Neural cell (in vitro differentiated cells): ENCODE measurements around the gene CYP4B1. TPM values are rescaled to one million over a fixed set of nuclear protein-coding genes. Genes with fewer than 3 reads are reported as not detected.

Experiments
- H2AFZ ChIP-seq: fragments of 200-600, 300-800 bp; sonication (generic), shearing (Covaris generic); 2 replicates; pipeline ENCODE4 v1.6.0; 2014; ENCODE audit warnings: low read depth, mild to moderate bottlenecking, antibody characterized with exemption, low read length, moderate library complexity
- H3F3A ChIP-seq: fragments of 200-600 bp; shearing (Covaris generic); 2 replicates; pipeline ENCODE4 v1.6.1; 2016; ENCODE audit warnings: mild to moderate bottlenecking, moderate library complexity, mixed read lengths, antibody characterized with exemption, low read length; ENCODE audit not compliant: insufficient read depth, poor library complexity, severe bottlenecking
- H3K27ac ChIP-seq: fragments of 200-600, 300-800 bp; sonication (generic), shearing (Covaris generic); 2 replicates; pipeline ENCODE4 v1.5.1; 2014; ENCODE audit warnings: mild to moderate bottlenecking, low read length, moderate library complexity
- H3K27me3 ChIP-seq: fragments of 300-800, 200-600 bp; sonication (generic), shearing (Covaris generic); 2 replicates; pipeline ENCODE4 v1.6.0; 2014; ENCODE audit warnings: mild to moderate bottlenecking, low read depth, low read length, moderate library complexity; ENCODE audit not compliant: insufficient read depth
- H3K36me3 ChIP-seq: fragments of 300-800, 200-600 bp; sonication (generic), shearing (Covaris generic); 2 replicates; pipeline ENCODE4 v1.5.1; 2014; ENCODE audit warnings: mild to moderate bottlenecking, antibody characterized with exemption, low read length, moderate library complexity; ENCODE audit not compliant: insufficient read depth
- H3K4me2 ChIP-seq: fragments of 300-800, 200-600 bp; sonication (generic), shearing (Covaris generic); 2 replicates; pipeline ENCODE4 v1.6.0; 2014; ENCODE audit warnings: mild to moderate bottlenecking, low read length
- H3K4me3 ChIP-seq: fragments of 300-800, 200-600 bp; sonication (generic), shearing (Covaris generic); 2 replicates; pipeline ENCODE4 v1.5.1; 2014; ENCODE audit warnings: mild to moderate bottlenecking, low read length, moderate library complexity
- H3K79me2 ChIP-seq: fragments of 200-600 bp; shearing (Covaris generic); replicated peaks from 2 replicates; pipeline ENCODE4 v1.6.0; 2014; ENCODE audit warnings: mild to moderate bottlenecking, low read length, moderate library complexity; ENCODE audit not compliant: insufficient read depth
- H3K9ac ChIP-seq: fragments of 300-800, 200-600 bp; sonication (generic), shearing (Covaris generic); 2 replicates; pipeline ENCODE4 v1.6.1; 2016; ENCODE audit warnings: mild to moderate bottlenecking, low read length, mixed read lengths
- H3K9me2 ChIP-seq: fragments of 200-600 bp; shearing (Covaris generic); 2 replicates; pipeline ENCODE4 v1.6.1; 2016; ENCODE audit warnings: mild to moderate bottlenecking, low read length, mixed read lengths; ENCODE audit not compliant: insufficient read depth
- H3K9me3 ChIP-seq: fragments of 200-600, 300-800 bp; sonication (generic), shearing (Covaris generic); 2 replicates; pipeline ENCODE4 v1.6.1; 2016; ENCODE audit warnings: mild to moderate bottlenecking, mixed run types, low read length, moderate library complexity, mixed read lengths
- H4K20me1 ChIP-seq: fragments of 200-600 bp; shearing (Covaris generic); 2 replicates; pipeline ENCODE4 v1.6.1; 2016; ENCODE audit warnings: mild to moderate bottlenecking, mixed run types; ENCODE audit not compliant: insufficient read depth
- EP300 ChIP-seq: fragments of 450-650 bp; conservative IDR thresholded peaks from 2 replicates; pipeline ENCODE4 v1.6.1; 2014; ENCODE audit warnings: antibody characterized with exemption, mild to moderate bottlenecking, moderate library complexity; ENCODE audit not compliant: poor library complexity, severe bottlenecking
- EZH2 ChIP-seq: fragments of 200-600, 300-800 bp; shearing (Covaris generic), sonication (generic); IDR thresholded peaks from 2 replicates; pipeline ENCODE4 v1.6.1; 2014; ENCODE audit warnings: antibody characterized with exemption, low read length, borderline replicate concordance, mild to moderate bottlenecking; ENCODE audit not compliant: insufficient read depth, poor library complexity, severe bottlenecking
- MXI1 ChIP-seq: fragments of 450-650 bp; conservative IDR thresholded peaks from 2 replicates; pipeline ENCODE4 v1.6.1; 2014; ENCODE audit warnings: antibody characterized with exemption, mild to moderate bottlenecking; ENCODE audit not compliant: poor library complexity, severe bottlenecking
- POLR2AphosphoS5 ChIP-seq: IDR thresholded peaks from 2 replicates; pipeline ENCODE4 v1.6.1; 2012
- RAD21 ChIP-seq: fragments of 450-650 bp; conservative IDR thresholded peaks from 2 replicates; pipeline ENCODE4 v1.6.1; 2014; ENCODE audit warnings: antibody characterized with exemption, mild to moderate bottlenecking, moderate library complexity
- SMC3 ChIP-seq: fragments of 450-650 bp; conservative IDR thresholded peaks from 2 replicates; pipeline ENCODE4 v1.6.1; 2014; ENCODE audit warnings: antibody characterized with exemption, mild to moderate bottlenecking, moderate library complexity; ENCODE audit not compliant: poor library complexity
- TAF1 ChIP-seq: IDR thresholded peaks from 2 replicates; pipeline ENCODE4 v1.6.1; 2012; ENCODE audit warnings: low read depth
- polyA plus RNA-seq: library from polyadenylated mRNA; depleted of rRNA; stranded (reverse); fragments of >200 nt; gene quantifications from 2 replicates; pipeline ENCODE4 v1.2.3, GENCODE V29; 2014
- TF ChIP-seq, protein P1 (sequence below): fragments of 450-650 bp; IDR thresholded peaks from 2 replicates; pipeline ENCODE4 v1.5.1; 2014; ENCODE audit warnings: antibody characterized with exemption, mild to moderate bottlenecking, moderate library complexity; ENCODE audit not compliant: poor library complexity, severe bottlenecking
- TF ChIP-seq, protein P2 (sequence below): IDR thresholded peaks from 2 replicates; pipeline ENCODE4 v1.6.1; 2012; ENCODE audit warnings: borderline replicate concordance

Gene CYP4B1
- polyA plus RNA-seq, 1 donor from 2014 or later = not detected

DNA sequence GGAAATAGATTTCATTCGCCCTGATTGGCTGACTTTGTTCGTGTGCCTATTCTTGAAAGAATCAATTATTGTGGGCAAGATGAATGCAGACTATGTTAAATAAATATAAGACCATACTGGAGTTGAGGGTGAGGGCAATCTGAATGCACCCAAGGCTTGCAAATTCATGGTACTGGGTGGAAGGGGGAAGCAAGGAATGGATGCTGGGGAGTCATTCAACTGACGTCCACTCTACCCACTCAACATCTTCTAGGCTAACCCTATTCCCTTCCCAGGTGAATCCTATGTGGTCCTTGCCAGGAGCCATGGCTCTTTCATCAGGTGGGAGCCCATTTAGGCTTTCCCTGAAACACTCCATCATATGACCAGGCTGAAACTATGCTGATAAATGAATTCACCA lies 5.7 kb upstream of the CYP4B1 start:
- Histone ChIP-seq H3K9me2 (no peaks in the 10 kb centered on the region), H3K4me2 (no peak overlapping the region), H3K4me3 (no peak overlapping the region), H2AFZ (no peak overlapping the region), H3K27me3 (no peaks in the 10 kb centered on the region), H3K36me3 (no peaks in the 10 kb centered on the region), H3F3A (no peaks in the 10 kb centered on the region), H3K9ac (no peak overlapping the region), H3K27ac (no peak overlapping the region), H3K79me2 (no peaks in the 10 kb centered on the region), H4K20me1 (no peaks in the 10 kb centered on the region), H3K9me3 (no peaks in the 10 kb centered on the region)
- TF ChIP-seq MXI1 = no peak
- no peak for TF ChIP-seq EZH2
- TF ChIP-seq POLR2AphosphoS5 = no peak
- TF ChIP-seq, protein P1, sequence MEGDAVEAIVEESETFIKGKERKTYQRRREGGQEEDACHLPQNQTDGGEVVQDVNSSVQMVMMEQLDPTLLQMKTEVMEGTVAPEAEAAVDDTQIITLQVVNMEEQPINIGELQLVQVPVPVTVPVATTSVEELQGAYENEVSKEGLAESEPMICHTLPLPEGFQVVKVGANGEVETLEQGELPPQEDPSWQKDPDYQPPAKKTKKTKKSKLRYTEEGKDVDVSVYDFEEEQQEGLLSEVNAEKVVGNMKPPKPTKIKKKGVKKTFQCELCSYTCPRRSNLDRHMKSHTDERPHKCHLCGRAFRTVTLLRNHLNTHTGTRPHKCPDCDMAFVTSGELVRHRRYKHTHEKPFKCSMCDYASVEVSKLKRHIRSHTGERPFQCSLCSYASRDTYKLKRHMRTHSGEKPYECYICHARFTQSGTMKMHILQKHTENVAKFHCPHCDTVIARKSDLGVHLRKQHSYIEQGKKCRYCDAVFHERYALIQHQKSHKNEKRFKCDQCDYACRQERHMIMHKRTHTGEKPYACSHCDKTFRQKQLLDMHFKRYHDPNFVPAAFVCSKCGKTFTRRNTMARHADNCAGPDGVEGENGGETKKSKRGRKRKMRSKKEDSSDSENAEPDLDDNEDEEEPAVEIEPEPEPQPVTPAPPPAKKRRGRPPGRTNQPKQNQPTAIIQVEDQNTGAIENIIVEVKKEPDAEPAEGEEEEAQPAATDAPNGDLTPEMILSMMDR = no peak
- no peak for TF ChIP-seq EP300
- no peak for TF ChIP-seq RAD21
- TF ChIP-seq, protein P2, sequence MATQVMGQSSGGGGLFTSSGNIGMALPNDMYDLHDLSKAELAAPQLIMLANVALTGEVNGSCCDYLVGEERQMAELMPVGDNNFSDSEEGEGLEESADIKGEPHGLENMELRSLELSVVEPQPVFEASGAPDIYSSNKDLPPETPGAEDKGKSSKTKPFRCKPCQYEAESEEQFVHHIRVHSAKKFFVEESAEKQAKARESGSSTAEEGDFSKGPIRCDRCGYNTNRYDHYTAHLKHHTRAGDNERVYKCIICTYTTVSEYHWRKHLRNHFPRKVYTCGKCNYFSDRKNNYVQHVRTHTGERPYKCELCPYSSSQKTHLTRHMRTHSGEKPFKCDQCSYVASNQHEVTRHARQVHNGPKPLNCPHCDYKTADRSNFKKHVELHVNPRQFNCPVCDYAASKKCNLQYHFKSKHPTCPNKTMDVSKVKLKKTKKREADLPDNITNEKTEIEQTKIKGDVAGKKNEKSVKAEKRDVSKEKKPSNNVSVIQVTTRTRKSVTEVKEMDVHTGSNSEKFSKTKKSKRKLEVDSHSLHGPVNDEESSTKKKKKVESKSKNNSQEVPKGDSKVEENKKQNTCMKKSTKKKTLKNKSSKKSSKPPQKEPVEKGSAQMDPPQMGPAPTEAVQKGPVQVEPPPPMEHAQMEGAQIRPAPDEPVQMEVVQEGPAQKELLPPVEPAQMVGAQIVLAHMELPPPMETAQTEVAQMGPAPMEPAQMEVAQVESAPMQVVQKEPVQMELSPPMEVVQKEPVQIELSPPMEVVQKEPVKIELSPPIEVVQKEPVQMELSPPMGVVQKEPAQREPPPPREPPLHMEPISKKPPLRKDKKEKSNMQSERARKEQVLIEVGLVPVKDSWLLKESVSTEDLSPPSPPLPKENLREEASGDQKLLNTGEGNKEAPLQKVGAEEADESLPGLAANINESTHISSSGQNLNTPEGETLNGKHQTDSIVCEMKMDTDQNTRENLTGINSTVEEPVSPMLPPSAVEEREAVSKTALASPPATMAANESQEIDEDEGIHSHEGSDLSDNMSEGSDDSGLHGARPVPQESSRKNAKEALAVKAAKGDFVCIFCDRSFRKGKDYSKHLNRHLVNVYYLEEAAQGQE = no peak
- TF ChIP-seq SMC3 = no peak
- no peak for TF ChIP-seq TAF1

DNA sequence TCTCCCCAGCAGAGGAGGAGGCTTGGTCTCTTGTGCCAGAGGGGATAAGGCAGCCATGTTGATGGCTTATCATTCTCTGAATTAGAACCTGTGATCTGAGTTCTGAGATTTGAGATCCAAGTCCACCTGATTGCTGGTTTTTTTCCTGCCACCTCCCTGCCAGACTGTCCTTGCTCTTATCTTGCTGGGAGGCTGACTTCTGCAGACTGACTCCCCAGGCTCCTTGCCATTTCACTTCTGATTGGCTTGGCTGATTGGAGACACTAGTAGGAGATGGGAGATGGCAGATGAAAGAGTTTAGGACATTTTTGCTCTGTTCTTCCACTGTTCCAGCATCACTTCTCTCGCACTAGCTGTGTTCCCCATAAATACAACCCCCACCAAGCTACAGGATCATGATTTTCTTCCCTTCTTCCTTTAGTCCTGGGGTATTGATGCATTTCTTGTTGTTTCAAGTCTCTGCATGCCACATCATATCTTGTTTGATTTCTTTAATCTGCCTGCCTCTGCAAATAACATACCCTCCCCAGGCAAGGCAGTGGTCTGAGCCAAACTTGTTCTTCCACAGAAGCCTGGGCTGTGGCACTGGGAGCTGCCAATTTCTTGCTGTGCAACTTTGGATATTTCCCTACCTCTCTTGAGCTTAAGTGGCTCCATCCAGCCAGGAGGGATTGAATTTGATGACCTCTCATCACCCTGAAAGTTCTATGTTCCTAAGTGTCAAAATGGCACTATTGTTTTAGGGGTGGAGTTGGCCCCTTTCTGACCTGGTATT lies 963 bp upstream of the CYP4B1 start:
- Histone ChIP-seq H3K9me2 (no peaks in the 10 kb centered on the region), H3F3A (no peaks in the 10 kb centered on the region), H3K9me3 (no peaks in the 10 kb centered on the region), H3K4me3 (no peak overlapping the region), H4K20me1 (no peaks in the 10 kb centered on the region), H3K4me2 (no peak overlapping the region), H3K9ac (no peak overlapping the region), H3K36me3 (no peaks in the 10 kb centered on the region), H3K27me3 (no peaks in the 10 kb centered on the region), H3K79me2 (no peaks in the 10 kb centered on the region), H3K27ac (no peak overlapping the region), H2AFZ (no peak overlapping the region)
- TF ChIP-seq, protein P2 = no peak
- TF ChIP-seq POLR2AphosphoS5 = no peak
- TF ChIP-seq, protein P1 = no peak
- TF ChIP-seq EP300 = no peak
- TF ChIP-seq RAD21 = no peak
- TF ChIP-seq TAF1 = no peak
- TF ChIP-seq EZH2 = no peak
- TF ChIP-seq MXI1 = no peak
- TF ChIP-seq SMC3 = no peak
